Duodenal mucosa (tissue), 2 donors: ENCODE measurements around the gene ATG10.

Experiments
- H3K27ac ChIP-seq: one replicate; pipeline ENCODE4 v1.7.0; 2013; ENCODE audit warnings: low read depth, low read length
- H3K27me3 ChIP-seq, 2 donors: one replicate each; pipeline ENCODE4 v1.7.0; 2013; ENCODE audit warnings: low read length in 2 of 2, control low read depth in 1 of 2; ENCODE audit not compliant: insufficient read depth in 2 of 2, control insufficient read depth in 1 of 2
- H3K36me3 ChIP-seq, 2 donors: one replicate each; pipeline ENCODE4 v1.7.0; 2013; ENCODE audit warnings: low read length in 2 of 2, control low read depth in 1 of 2; ENCODE audit not compliant: insufficient read depth in 2 of 2, control insufficient read depth in 1 of 2
- H3K4me1 ChIP-seq, 2 donors: one replicate each; pipeline ENCODE4 v1.7.0; 2013; ENCODE audit warnings: low read length in 2 of 2, control low read depth in 1 of 2; ENCODE audit not compliant: insufficient read depth in 2 of 2, control insufficient read depth in 1 of 2
- H3K4me3 ChIP-seq, 2 donors: one replicate each; pipeline ENCODE4 v1.7.0; 2013; ENCODE audit warnings: low read length in 2 of 2, low read depth in 1 of 2
- H3K9ac ChIP-seq, 2 donors: one replicate each; pipeline ENCODE4 v1.7.0; 2013; ENCODE audit warnings: low read length in 2 of 2, low read depth in 1 of 2
- H3K9me3 ChIP-seq, 2 donors: one replicate each; pipeline ENCODE4 v1.7.0; 2013; ENCODE audit warnings: low read length in 2 of 2, control low read depth in 1 of 2; ENCODE audit not compliant: control insufficient read depth in 1 of 2

ATG10 gene

DNA sequence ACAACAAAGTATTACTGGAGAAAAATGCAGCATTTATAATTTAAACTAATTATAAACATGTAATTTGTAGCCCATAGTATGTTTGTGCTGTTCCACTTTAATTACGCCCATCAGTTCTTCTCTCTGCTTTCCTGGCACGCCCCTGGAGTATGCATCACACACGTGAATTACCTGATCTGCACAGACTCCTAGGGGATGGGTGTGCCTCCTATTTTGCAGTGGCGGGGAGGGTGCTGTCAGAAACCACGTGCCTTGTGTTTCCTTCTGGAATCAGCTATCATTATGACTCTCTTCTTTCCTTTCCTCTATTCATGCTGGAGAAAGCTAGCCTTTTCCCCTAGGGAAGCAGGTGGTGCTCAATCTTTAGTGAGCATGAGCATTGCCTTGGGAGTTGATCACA is 263.1 kb downstream of the ATG10 start:
- no peaks in the 10 kb centered on the region for H3K9me3 ChIP-seq
- H3K27ac ChIP-seq, result no peak overlapping the region
- H3K9ac ChIP-seq, result no peak overlapping the region
- no peaks in the 10 kb centered on the region for H3K36me3 ChIP-seq
- H3K4me1 ChIP-seq, result no peaks in the 10 kb centered on the region
- H3K27me3 ChIP-seq, result no peaks in the 10 kb centered on the region
- no peak overlapping the region for H3K4me3 ChIP-seq

DNA sequence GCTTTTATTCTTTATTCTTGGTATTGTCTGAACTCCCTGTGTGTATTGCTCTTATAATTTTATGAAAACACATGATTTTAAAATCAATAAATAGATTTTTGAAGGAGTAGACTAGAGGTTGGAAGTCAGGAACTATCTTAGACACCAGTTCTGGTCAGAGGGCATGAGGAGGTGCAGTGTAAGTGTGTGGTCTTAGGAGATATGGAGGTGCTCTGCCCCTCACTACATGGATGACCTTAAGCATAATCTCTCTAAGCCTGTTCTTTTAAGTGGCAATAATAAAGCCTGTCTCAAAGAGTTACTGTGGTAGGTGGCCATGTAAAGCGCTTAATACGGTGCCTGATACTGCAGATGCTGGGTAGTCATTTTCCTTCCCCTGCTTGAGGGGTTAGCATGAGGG is 272.3 kb downstream of the ATG10 start:
- Histone ChIP-seq H3K9me3 (peaks cover 0 to 10% of the 10 kb centered on the region in 2 donors), H3K27me3 (no peaks in the 10 kb centered on the region), H3K4me3 (no peak overlapping the region), H3K4me1 (no peaks in the 10 kb centered on the region), H3K27ac (no peak overlapping the region), H3K36me3 (no peaks in the 10 kb centered on the region), H3K9ac (no peak overlapping the region)

DNA sequence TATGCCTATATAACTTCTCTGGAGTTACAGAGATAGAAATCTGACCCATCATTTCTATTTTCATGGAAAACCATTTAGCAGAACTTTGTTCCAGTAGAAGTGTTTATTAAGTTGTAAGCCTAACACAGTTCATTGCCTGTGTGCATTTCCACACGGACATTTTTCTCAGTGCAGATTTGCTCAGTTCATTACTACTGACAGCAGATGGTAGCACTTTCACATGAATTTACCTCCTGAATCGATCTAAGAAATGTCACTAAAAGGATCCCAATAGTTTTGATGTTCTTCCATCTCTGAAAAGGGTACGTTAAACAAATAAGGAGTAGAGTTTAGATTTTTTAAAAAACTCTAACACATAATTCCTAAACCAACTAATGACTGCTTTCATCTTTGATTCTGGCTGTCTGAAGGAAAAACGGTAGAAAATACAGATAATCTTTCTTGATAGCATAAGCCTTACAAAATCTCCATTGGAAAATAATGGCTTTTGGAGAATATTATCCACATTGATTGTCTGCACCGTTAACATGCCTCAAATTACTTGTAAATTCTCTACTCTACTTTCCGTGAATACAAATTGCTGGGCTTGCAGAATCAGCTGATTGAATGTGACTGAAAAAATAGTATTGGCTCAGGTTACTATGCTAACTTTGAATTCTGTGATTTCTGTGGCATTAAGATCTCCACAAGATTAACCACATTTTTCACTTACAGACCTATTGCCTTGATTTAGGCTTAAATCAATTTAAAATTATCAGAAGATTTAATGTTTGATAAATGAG is 273.2 kb downstream of the ATG10 start:
- H3K9ac ChIP-seq, result no peak overlapping the region
- H3K36me3 ChIP-seq, result no peaks in the 10 kb centered on the region
- H3K27ac ChIP-seq, result no peak overlapping the region
- H3K27me3 ChIP-seq, result no peaks in the 10 kb centered on the region
- H3K4me3 ChIP-seq, result no peak overlapping the region
- no peaks in the 10 kb centered on the region for H3K4me1 ChIP-seq
- peaks cover 0 to 10% of the 10 kb centered on the region in 2 donors for H3K9me3 ChIP-seq

DNA sequence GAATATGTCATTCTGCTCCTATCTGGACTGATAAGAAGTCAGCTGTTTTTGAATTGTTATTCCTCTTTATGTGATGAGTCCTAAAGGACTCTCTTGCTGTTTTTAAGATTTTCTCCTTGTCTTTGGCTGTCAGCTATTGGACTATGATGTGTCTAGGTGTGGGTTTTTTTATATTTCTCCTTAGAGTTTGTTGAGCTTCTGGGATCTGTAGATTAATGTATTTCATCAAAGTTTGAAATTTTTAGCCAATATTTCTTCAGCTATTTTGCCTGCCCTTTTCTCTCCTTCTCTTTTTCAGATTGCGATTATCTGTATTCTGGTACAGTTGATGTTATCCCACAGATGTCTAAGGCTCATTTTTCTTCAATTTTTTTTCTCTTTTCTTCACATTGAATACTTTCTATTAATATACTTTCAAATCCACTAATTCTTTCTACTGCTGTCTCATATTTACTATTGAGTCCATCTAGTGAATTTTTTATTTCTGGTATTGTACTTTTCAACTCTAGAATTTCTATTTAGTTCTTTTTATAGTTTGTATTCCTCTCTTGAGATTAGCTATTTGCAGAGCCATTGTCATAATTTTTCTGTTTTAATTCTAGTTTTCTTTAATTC is 275.2 kb downstream of the ATG10 start:
- Histone ChIP-seq H3K9me3 (peaks cover 0 to 10% of the 10 kb centered on the region in 2 donors), H3K4me3 (no peak overlapping the region), H3K27ac (no peak overlapping the region), H3K27me3 (no peaks in the 10 kb centered on the region), H3K9ac (no peak overlapping the region), H3K36me3 (no peaks in the 10 kb centered on the region), H3K4me1 (no peaks in the 10 kb centered on the region)

DNA sequence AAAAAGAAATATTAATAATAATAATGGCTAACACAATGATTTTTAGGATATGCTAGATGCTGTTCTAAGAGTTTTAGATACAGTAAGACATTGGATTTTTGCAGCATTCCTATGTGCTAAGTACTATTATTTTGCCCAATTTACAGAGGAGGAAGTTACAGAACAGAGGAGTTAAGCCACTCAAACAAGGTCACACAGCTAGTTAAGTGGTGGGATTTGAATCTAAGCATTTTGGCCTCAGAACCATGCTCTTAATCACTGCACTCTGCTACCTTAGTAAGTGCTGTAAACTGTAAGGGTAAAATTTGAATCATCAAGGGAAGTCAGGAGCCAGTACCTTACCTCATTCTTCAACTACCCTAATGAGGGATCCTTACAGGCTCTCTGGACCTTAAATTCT is 280.9 kb downstream of the ATG10 start:
- no peak overlapping the region for H3K27ac ChIP-seq
- H3K27me3 ChIP-seq, result no peaks in the 10 kb centered on the region
- no peak overlapping the region for H3K9ac ChIP-seq
- H3K9me3 ChIP-seq, result no peaks in the 10 kb centered on the region
- no peak overlapping the region for H3K4me3 ChIP-seq
- H3K4me1 ChIP-seq, result no peaks in the 10 kb centered on the region
- H3K36me3 ChIP-seq, result no peaks in the 10 kb centered on the region

DNA sequence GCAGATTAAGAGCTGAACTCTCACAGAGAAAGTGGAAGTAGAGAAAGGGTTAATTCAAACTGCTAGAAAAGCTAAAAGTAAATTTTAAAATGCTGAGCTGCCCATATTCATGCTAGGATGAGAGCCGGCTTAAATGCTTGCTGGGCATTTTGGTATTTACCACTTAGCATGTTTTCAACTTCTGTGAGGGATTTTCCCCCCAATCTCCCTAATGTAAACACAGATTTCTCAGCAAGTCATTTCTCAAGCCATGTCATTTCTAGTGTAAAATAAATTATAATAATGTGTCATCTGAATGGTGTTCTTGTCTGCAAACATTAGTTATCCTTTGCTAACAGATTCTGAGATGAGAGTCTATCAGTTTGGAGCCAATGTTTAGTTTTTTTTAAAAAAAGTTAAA is 284.0 kb downstream of the ATG10 start:
- no peaks in the 10 kb centered on the region for H3K9me3 ChIP-seq
- H3K27ac ChIP-seq, result no peak overlapping the region
- no peaks in the 10 kb centered on the region for H3K27me3 ChIP-seq
- no peaks in the 10 kb centered on the region for H3K4me1 ChIP-seq
- H3K9ac ChIP-seq, result no peak overlapping the region
- H3K4me3 ChIP-seq, result no peak overlapping the region
- no peaks in the 10 kb centered on the region for H3K36me3 ChIP-seq

DNA sequence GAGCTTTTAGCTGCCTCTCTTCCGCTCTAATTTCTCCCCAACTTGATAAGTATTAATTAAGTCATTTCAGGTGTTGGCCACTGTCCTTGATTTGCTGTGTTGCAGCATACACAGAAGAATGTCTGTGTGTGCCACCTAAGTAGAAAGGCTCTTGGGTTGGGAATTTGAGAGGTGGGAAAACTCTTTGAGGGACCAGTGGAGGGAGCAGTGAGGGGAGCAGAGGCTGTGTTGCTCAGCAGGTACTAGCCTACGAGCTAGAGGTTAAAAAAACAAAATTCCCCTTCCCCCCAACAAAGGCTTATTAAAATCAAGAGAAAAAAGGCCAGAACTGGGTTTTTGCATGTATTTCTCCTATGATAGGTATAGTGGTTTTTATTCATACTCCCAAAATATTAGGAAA is 285.4 kb downstream of the ATG10 start:
- Histone ChIP-seq H3K36me3 (no peaks in the 10 kb centered on the region), H3K27me3 (no peaks in the 10 kb centered on the region), H3K4me1 (no peaks in the 10 kb centered on the region), H3K9me3 (no peaks in the 10 kb centered on the region), H3K27ac (no peak overlapping the region), H3K4me3 (no peak overlapping the region), H3K9ac (no peak overlapping the region)

DNA sequence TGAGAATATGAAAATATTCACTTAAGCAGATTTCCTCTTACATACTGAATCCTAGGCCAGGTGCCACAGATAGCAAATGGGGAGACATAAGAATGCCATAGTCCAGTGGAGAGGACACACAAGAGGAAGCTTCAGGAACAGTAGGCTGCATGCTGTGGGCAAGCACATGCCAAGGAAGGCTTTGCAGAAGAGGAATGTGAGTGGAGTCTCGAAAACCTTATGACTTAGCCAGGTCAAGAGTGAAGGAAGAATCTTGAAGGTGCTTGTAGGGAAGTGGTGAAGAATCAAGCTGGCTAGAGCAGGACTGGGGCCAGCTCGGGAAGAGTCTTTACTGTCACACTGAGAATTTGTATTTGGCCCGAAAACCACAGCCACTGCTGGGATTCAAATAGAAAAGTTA is 285.9 kb downstream of the ATG10 start:
- H3K9me3 ChIP-seq, result no peaks in the 10 kb centered on the region
- H3K27me3 ChIP-seq, result no peaks in the 10 kb centered on the region
- no peaks in the 10 kb centered on the region for H3K36me3 ChIP-seq
- H3K4me1 ChIP-seq, result no peaks in the 10 kb centered on the region
- no peak overlapping the region for H3K27ac ChIP-seq
- H3K4me3 ChIP-seq, result no peak overlapping the region
- H3K9ac ChIP-seq, result no peak overlapping the region

DNA sequence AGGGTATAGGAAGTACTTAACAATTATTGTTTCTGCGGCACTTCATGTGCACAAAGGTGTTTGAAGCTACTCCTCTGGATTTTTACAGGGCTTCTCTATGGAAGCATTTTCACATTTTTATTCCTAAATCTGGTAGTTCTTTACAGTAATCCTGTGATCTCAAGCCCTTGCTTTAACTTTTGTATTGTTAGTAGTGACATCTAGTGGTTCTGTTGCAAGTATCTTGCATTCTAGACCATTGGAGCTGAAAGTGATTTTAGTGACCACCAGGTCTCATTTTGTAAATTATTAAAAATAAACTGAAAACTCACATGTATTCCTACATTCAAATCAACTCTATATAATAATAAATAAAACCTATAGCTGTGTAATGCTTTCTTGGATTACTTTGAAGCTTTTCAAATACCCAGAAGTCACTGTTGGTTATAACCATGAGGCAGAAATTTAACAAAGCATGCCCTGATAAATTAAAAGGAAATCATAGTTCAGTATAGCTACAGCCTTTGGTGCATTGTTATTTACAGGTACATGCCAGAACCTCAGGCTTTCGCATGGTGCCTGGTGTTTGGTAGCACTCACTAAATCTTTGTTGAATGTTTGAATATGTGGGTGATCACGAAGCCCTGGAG is 287.5 kb downstream of the ATG10 start:
- Histone ChIP-seq H3K27ac (no peak overlapping the region), H3K27me3 (no peaks in the 10 kb centered on the region), H3K4me1 (no peaks in the 10 kb centered on the region), H3K4me3 (no peak overlapping the region), H3K9ac (no peak overlapping the region), H3K36me3 (no peaks in the 10 kb centered on the region), H3K9me3 (no peaks in the 10 kb centered on the region)

DNA sequence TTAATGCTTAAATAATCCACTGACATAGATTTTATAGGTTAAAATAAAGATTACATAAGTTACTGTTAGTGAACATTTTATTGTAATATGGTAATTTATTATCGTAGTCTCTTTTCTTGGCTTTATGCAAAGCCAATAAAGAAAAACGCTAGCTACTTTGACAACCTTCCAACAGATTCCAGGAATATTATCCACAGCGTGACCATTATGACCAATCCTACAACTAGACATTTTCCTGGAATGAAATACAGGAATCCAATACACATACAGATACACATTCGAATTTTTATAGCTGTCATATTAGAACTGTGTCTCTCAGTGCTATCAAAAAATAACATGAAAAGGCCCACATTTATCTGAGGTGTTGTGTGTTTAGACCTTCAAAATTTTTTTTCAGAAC is 293.2 kb downstream of the ATG10 start:
- Histone ChIP-seq H3K9ac (no peak overlapping the region), H3K4me3 (no peak overlapping the region), H3K27me3 (no peaks in the 10 kb centered on the region), H3K4me1 (no peaks in the 10 kb centered on the region), H3K9me3 (peaks cover 3 to 13% of the 10 kb centered on the region in 2 donors), H3K27ac (no peak overlapping the region), H3K36me3 (peaks cover 0 to 3% of the 10 kb centered on the region in 2 donors)
